Glutamatergic neuron (in vitro differentiated cells): ENCODE data around the gene SMIM30. TPM values are rescaled to one million over a fixed set of nuclear protein-coding genes. Genes with fewer than 3 reads are reported as not detected.

ENCODE experiments used
- DNase-seq: peaks from one replicate; pipeline ENCODE4 v3.0.0; 2022
- H3K27ac Mint-ChIP-seq: one replicate; pipeline ENCODE4 v1.8.0; 2020; ENCODE audit warnings: mild to moderate bottlenecking, mixed read lengths, inconsistent platforms; ENCODE audit not compliant: unreplicated experiment
- H3K27me3 Mint-ChIP-seq: one replicate; pipeline ENCODE4 v1.8.0; 2020; ENCODE audit warnings: mild to moderate bottlenecking, moderate library complexity, mixed read lengths, inconsistent platforms; ENCODE audit not compliant: unreplicated experiment
- H3K36me3 Mint-ChIP-seq: one replicate; pipeline ENCODE4 v1.8.0; 2020; ENCODE audit warnings: mild to moderate bottlenecking, mixed read lengths, inconsistent platforms; ENCODE audit not compliant: unreplicated experiment
- H3K4me1 Mint-ChIP-seq: one replicate; pipeline ENCODE4 v1.8.0; 2020; ENCODE audit warnings: mild to moderate bottlenecking, low read depth, mixed read lengths, inconsistent platforms; ENCODE audit not compliant: unreplicated experiment
- H3K4me3 Mint-ChIP-seq: one replicate; pipeline ENCODE4 v1.8.0; 2020; ENCODE audit warnings: mild to moderate bottlenecking, mixed read lengths, inconsistent platforms; ENCODE audit not compliant: unreplicated experiment
- H3K9me3 Mint-ChIP-seq: one replicate; pipeline ENCODE4 v1.8.0; 2020; ENCODE audit warnings: mild to moderate bottlenecking, moderate library complexity, mixed read lengths, inconsistent platforms; ENCODE audit not compliant: unreplicated experiment
- total RNA-seq: library from RNA; stranded (reverse); fragmentation: NEBNext Ultra II Directional; extraction: Animal tissue kit (Norgen Biotek cat#: 25700); gene quantifications from one replicate; pipeline ENCODE4 v1.2.1, GENCODE V29; 2021; ENCODE audit not compliant: unreplicated experiment
- TF ChIP-seq, protein P1 (sequence below): fragments of 200-600 bp; sonication (generic); IDR thresholded peaks from one replicate; pipeline ENCODE4 v1.5.0; 2021; ENCODE audit not compliant: partially characterized antibody, unreplicated experiment

Gene SMIM30
- total RNA-seq, 1 donor from 2014 or later, result 16.0 TPM

DNA sequence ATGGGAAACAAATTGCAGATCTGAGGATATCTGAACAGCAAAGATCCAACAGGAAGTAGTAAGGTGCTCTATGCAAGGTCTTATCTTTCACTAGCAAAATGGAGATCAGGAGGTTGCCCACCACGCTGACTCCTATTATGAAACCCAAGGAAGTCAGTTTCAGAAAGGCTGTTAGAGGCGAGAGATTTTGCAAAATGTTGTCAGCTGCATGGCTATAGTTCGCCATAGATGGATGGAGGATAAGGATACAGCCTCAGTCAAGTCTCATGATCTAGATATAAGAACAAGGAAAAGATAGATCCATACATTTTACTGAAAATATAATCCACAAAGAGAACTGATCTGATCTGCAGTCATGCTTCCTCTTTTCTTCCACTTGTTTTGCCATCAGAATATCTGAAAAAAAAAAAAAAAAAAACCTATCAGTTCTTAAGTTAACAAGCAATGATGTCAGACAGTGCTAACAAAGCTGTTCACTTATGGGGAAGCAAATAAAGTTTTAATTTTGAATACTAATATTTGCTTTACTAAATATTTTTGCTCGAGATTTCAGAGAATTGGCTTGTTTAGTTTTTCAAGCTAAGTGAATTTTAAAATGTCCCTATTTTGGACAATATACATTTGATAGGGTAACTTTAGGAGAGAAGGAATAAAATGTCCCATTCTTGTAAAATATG, 33.7 kb downstream of the SMIM30 start:
- Mint-ChIP-seq H3K4me1 (peaks cover 27% of the 10 kb centered on the region), H3K27me3 (peaks cover 2% of the 10 kb centered on the region), H3K4me3 (peak overlapping the region; percentile 59), H3K9me3 (peaks cover 6% of the 10 kb centered on the region), H3K27ac (no peak overlapping the region), H3K36me3 (no peaks in the 10 kb centered on the region)
- TF ChIP-seq, protein P1, sequence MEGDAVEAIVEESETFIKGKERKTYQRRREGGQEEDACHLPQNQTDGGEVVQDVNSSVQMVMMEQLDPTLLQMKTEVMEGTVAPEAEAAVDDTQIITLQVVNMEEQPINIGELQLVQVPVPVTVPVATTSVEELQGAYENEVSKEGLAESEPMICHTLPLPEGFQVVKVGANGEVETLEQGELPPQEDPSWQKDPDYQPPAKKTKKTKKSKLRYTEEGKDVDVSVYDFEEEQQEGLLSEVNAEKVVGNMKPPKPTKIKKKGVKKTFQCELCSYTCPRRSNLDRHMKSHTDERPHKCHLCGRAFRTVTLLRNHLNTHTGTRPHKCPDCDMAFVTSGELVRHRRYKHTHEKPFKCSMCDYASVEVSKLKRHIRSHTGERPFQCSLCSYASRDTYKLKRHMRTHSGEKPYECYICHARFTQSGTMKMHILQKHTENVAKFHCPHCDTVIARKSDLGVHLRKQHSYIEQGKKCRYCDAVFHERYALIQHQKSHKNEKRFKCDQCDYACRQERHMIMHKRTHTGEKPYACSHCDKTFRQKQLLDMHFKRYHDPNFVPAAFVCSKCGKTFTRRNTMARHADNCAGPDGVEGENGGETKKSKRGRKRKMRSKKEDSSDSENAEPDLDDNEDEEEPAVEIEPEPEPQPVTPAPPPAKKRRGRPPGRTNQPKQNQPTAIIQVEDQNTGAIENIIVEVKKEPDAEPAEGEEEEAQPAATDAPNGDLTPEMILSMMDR, result no peak
- DNase-seq, result no peak

DNA sequence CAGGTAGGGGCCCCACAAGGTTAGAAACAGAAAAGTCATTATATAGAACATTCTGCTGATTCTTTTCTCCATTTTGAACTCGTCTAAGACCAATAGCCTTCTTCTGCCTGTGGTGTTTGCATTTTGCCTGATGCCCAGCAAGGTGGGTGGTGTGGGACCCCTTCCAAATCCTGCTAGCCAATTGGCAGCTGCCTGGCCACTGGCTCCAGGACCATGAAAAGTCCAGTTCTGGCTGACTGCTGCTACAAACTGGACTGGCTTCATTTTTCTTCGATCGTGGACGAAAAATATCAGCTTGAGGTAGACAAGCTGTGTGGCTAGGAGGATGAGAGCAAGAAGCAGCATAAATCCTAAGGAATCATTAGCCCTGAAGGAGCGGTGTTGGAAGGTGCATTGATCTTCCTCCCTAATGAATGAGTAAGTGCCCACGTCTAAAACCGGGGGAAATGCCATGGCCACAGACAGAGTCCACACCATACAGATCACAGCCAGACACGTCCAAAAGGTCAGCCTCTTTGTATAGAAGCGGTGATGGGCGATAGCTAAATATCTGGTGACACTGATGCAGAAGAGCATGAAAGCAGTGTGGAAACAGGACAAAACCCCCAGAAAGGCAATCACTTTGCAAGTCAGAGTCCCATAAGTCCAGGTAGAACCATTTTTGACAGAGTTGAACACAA, 34.4 kb downstream of the SMIM30 start:
- Mint-ChIP-seq H3K27ac (peak overlapping the region; percentile 13), H3K9me3 (peaks cover 6% of the 10 kb centered on the region), H3K36me3 (no peaks in the 10 kb centered on the region), H3K27me3 (peaks cover 2% of the 10 kb centered on the region), H3K4me3 (peak overlapping the region; percentile 59), H3K4me1 (peaks cover 27% of the 10 kb centered on the region)
- TF ChIP-seq, protein P1, result no peak
- DNase-seq, result no peak

DNA sequence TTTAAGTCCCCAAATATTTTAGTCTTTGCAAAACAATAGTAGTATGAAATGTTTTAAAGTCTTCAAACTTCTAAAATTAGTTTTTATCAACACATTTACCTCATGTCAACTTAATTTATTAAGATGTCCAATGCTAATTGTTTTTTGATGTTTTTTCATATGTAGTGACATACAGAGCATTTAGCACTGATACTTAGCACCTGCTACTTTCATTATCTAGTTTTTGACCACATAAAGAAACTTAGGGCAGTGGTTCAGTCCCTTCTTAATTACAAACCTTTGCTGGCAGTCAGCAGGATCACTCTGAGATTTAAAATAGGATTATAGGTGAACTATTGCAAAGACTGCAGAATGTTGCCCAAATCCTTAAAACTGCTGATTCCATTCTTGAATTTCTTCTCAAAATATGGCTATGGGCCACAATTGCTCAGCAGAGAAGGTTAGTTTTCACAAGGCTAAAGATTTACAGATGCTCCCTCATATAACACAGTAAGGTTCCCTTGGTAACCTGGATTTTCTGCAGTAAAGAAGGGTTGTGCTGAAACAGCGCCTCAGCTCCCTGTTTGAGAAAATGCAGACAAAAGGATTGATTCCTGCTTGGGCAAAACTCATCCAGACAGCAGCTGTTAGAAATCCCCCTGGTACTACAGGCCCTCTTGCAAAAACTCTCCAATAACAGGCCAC, 35.1 kb downstream of the SMIM30 start:
- no peak overlapping the region for H3K27ac Mint-ChIP-seq
- H3K27me3 Mint-ChIP-seq, result peaks cover 2% of the 10 kb centered on the region
- no peak for DNase-seq
- peaks cover 6% of the 10 kb centered on the region for H3K9me3 Mint-ChIP-seq
- TF ChIP-seq, protein P1, result no peak
- H3K4me3 Mint-ChIP-seq, result peak overlapping the region; percentile 59
- H3K4me1 Mint-ChIP-seq, result peaks cover 30% of the 10 kb centered on the region
- no peaks in the 10 kb centered on the region for H3K36me3 Mint-ChIP-seq

DNA sequence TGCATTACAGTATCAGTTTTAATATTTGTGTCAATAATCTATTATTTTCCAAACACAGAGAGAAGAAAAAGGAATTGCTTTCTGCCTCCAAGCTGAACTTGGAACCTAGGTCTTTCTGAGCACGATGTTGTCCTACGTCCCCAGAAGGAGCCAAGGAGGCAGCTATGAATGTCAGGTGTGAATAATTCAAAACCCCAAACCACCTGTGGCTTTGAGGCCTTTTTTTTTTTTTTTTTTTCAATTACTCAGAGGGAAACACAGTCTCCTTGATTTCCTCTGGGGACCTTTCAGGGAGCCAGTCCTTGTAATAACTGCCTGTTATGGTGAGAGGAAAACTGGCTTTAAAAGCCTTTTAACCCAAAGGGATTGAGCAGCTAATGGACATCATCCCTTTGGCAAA, 40.0 kb downstream of the SMIM30 start:
- TF ChIP-seq, protein P1, result no peak
- no peak overlapping the region for H3K27ac Mint-ChIP-seq
- peaks cover 8% of the 10 kb centered on the region for H3K27me3 Mint-ChIP-seq
- DNase-seq, result no peak
- H3K36me3 Mint-ChIP-seq, result no peaks in the 10 kb centered on the region
- H3K9me3 Mint-ChIP-seq, result peaks cover 6% of the 10 kb centered on the region
- H3K4me3 Mint-ChIP-seq, result no peak overlapping the region
- H3K4me1 Mint-ChIP-seq, result peaks cover 15% of the 10 kb centered on the region
